ENCODE measurements around the gene POLE. TPM values are rescaled to one million over a fixed set of nuclear protein-coding genes. Genes with fewer than 3 reads are reported as not detected.

Gene POLE
- polyA plus RNA-seq, 1 of the 3 experiments (the other 2 are of a cell fraction): 20.1 TPM

GRCh38 chr12:132647858-132648257 is 39.3 kb downstream of the POLE start:
- H3K79me2 ChIP-seq (ENCODE audit: insufficient read depth): no peaks in the 10 kb centered on the region
- H3K9ac ChIP-seq: no peak overlapping the region
- H3K4me1 ChIP-seq (ENCODE audit: control insufficient read depth in 1 of 2, insufficient read depth in 2 of 2, low read depth in 1 of 2, low read length in 1 of 2): no peaks in the 10 kb centered on the region
- H3K4me3 ChIP-seq (ENCODE audit: low read depth in 2 of 2, low read length in 1 of 2): no peak overlapping the region
- no peaks in the 10 kb centered on the region for H3K9me3 ChIP-seq
- H3K27ac ChIP-seq (ENCODE audit: low read depth in 2 of 2, low read length in 1 of 2): no peak overlapping the region
- H2AFZ ChIP-seq (ENCODE audit: low read depth): no peak overlapping the region
- H3K4me2 ChIP-seq: no peak overlapping the region
- H3K27me3 ChIP-seq (ENCODE audit: insufficient read depth): no peaks in the 10 kb centered on the region
- WGBS (ENCODE audit: low lambda C conversion rate): 97% methylated on average over 10 of the region's 10 CpGs
- TF ChIP-seq EZH2phosphoT487 (IDR thresholded peaks at IDR 0.05; ENCODE audit: borderline replicate concordance, low read depth) (no peak), SMC3 (IDR thresholded peaks at IDR 0.05; ENCODE audit: low read depth, low read length) (no peak), SIN3A (IDR thresholded peaks at IDR 0.05; ENCODE audit: borderline replicate concordance, low read depth, low read length) (no peak), GABPA (IDR thresholded peaks at IDR 0.05; ENCODE audit: low read depth) (no peak), MXI1 (IDR thresholded peaks at IDR 0.05; ENCODE audit: low read depth, low read length) (no peak), EP300 (IDR thresholded peaks at IDR 0.05; ENCODE audit: borderline replicate concordance in 1 of 2, low read depth in 1 of 2, low read length in 1 of 2) (no peak), FOXM1 (IDR thresholded peaks at IDR 0.05; ENCODE audit: low read depth) (no peak), MEF2A (IDR thresholded peaks at IDR 0.05; ENCODE audit: borderline replicate concordance, low read depth) (no peak)
- TF ChIP-seq, protein P1, sequence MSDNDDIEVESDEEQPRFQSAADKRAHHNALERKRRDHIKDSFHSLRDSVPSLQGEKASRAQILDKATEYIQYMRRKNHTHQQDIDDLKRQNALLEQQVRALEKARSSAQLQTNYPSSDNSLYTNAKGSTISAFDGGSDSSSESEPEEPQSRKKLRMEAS (IDR thresholded peaks at IDR 0.05; ENCODE audit: low read depth): no peak
- TF ChIP-seq, protein P2, sequence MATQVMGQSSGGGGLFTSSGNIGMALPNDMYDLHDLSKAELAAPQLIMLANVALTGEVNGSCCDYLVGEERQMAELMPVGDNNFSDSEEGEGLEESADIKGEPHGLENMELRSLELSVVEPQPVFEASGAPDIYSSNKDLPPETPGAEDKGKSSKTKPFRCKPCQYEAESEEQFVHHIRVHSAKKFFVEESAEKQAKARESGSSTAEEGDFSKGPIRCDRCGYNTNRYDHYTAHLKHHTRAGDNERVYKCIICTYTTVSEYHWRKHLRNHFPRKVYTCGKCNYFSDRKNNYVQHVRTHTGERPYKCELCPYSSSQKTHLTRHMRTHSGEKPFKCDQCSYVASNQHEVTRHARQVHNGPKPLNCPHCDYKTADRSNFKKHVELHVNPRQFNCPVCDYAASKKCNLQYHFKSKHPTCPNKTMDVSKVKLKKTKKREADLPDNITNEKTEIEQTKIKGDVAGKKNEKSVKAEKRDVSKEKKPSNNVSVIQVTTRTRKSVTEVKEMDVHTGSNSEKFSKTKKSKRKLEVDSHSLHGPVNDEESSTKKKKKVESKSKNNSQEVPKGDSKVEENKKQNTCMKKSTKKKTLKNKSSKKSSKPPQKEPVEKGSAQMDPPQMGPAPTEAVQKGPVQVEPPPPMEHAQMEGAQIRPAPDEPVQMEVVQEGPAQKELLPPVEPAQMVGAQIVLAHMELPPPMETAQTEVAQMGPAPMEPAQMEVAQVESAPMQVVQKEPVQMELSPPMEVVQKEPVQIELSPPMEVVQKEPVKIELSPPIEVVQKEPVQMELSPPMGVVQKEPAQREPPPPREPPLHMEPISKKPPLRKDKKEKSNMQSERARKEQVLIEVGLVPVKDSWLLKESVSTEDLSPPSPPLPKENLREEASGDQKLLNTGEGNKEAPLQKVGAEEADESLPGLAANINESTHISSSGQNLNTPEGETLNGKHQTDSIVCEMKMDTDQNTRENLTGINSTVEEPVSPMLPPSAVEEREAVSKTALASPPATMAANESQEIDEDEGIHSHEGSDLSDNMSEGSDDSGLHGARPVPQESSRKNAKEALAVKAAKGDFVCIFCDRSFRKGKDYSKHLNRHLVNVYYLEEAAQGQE (IDR thresholded peaks at IDR 0.05; ENCODE audit: low read depth, low read length): no peak
- TF ChIP-seq, protein P3, sequence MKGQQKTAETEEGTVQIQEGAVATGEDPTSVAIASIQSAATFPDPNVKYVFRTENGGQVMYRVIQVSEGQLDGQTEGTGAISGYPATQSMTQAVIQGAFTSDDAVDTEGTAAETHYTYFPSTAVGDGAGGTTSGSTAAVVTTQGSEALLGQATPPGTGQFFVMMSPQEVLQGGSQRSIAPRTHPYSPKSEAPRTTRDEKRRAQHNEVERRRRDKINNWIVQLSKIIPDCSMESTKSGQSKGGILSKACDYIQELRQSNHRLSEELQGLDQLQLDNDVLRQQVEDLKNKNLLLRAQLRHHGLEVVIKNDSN (IDR thresholded peaks at IDR 0.05; ENCODE audit: borderline replicate concordance, low read depth): no peak
- H3F3A ChIP-seq (replicated peaks; ENCODE audit: insufficient read depth): no peaks in the 10 kb centered on the region
- no peak for DNase-seq
- H3K9me2 ChIP-seq: no peaks in the 10 kb centered on the region
- H4K20me1 ChIP-seq (ENCODE audit: insufficient read depth): no peaks in the 10 kb centered on the region
- ChIA-PET POLR2A (no interaction called here), CTCF (interaction anchor here (1.7 to 1.8 kb wide), 2 partner anchors 9 to 48 kb away, joined by 3 to 11 read pairs; no protein-coding TSS in a partner anchor)
- peaks cover 11 to 15% of the 10 kb centered on the region in 2 experiments for H3K36me3 ChIP-seq (replicated peaks in 1 of 2; ENCODE audit: control insufficient read depth in 1 of 2, insufficient read depth in 2 of 2, low read length in 1 of 2)

GRCh38 chr12:132646850-132647249 is 40.3 kb downstream of the POLE start:
- CTCF ChIA-PET: interaction anchor here (1.8 kb wide), 1 partner anchor 8 kb away, joined by 11 read pairs; no protein-coding TSS in a partner anchor
- no peaks in the 10 kb centered on the region for H3F3A ChIP-seq (replicated peaks; ENCODE audit: insufficient read depth)
- no peak for TF ChIP-seq POLR2AphosphoS5 (IDR thresholded peaks at IDR 0.05; ENCODE audit: low read depth, low read length)
- TF ChIP-seq EP300 (IDR thresholded peaks at IDR 0.05; ENCODE audit: borderline replicate concordance in 1 of 2, low read depth in 1 of 2, low read length in 1 of 2): no peak
- TF ChIP-seq SIN3A (IDR thresholded peaks at IDR 0.05; ENCODE audit: borderline replicate concordance, low read depth, low read length): no peak
- TF ChIP-seq CTCF (IDR thresholded peaks at IDR 0.05): no peak
- no peak for TF ChIP-seq TAF1 (IDR thresholded peaks at IDR 0.05; ENCODE audit: borderline replicate concordance, low read depth, low read length)
- no peak for TF ChIP-seq YY1 (IDR thresholded peaks at IDR 0.05; ENCODE audit: low read depth)
- TF ChIP-seq TEAD4 (IDR thresholded peaks at IDR 0.05; ENCODE audit: borderline replicate concordance, insufficient read depth): no peak
- no peak for TF ChIP-seq FOXJ3 (CRISPR knock-in tag; IDR thresholded peaks at IDR 0.05)
- no peak for TF ChIP-seq CHD2 (IDR thresholded peaks at IDR 0.05; ENCODE audit: low read length, partially characterized antibody)
- no peak for TF ChIP-seq EZH2phosphoT487 (IDR thresholded peaks at IDR 0.05; ENCODE audit: borderline replicate concordance, low read depth)
- TF ChIP-seq FOXM1 (IDR thresholded peaks at IDR 0.05; ENCODE audit: low read depth): no peak
- TF ChIP-seq, protein P1 (IDR thresholded peaks at IDR 0.05; ENCODE audit: low read depth): no peak
- TF ChIP-seq MEF2A (IDR thresholded peaks at IDR 0.05; ENCODE audit: borderline replicate concordance, low read depth): no peak
- TF ChIP-seq GABPA (IDR thresholded peaks at IDR 0.05; ENCODE audit: low read depth): no peak
- TF ChIP-seq JUND (IDR thresholded peaks at IDR 0.05): no peak
- TF ChIP-seq RCOR1 (IDR thresholded peaks at IDR 0.05; ENCODE audit: low read length): no peak

More at GRCh38 chr12:132646850-132647249, 40.3 kb downstream of the POLE start:
- Histone ChIP-seq H2AFZ (ENCODE audit: low read depth) (no peak overlapping the region), H3K4me2 (no peak overlapping the region), H3K9ac (no peak overlapping the region), H3K9me3 (no peaks in the 10 kb centered on the region), H3K4me3 (ENCODE audit: low read depth in 2 of 2, low read length in 1 of 2) (no peak overlapping the region), H3K9me2 (no peaks in the 10 kb centered on the region), H3K79me2 (ENCODE audit: insufficient read depth) (no peaks in the 10 kb centered on the region), H3K36me3 (replicated peaks in 1 of 2; ENCODE audit: control insufficient read depth in 1 of 2, insufficient read depth in 2 of 2, low read length in 1 of 2) (peaks cover 7 to 19% of the 10 kb centered on the region in 2 experiments), H3K27ac (ENCODE audit: low read depth in 2 of 2, low read length in 1 of 2) (no peak overlapping the region), H3K27me3 (ENCODE audit: insufficient read depth) (no peaks in the 10 kb centered on the region), H3K4me1 (ENCODE audit: control insufficient read depth in 1 of 2, insufficient read depth in 2 of 2, low read depth in 1 of 2, low read length in 1 of 2) (no peaks in the 10 kb centered on the region), H4K20me1 (ENCODE audit: insufficient read depth) (no peaks in the 10 kb centered on the region)
- POLR2A ChIA-PET: no interaction called here
- 97% methylated on average over 7 of the region's 7 CpGs for WGBS (ENCODE audit: low lambda C conversion rate)
- DNase-seq: no peak

Data from SK-N-SH (cell line).